GM12865 (cell line): ENCODE measurements around the gene RTN3.

Experiments
- DNase-seq: peaks from one replicate; pipeline ENCODE4 v3.0.0; 2010; ENCODE audit warnings: low read depth
- H3K4me3 ChIP-seq: 2 replicates; pipeline ENCODE4 v1.5.1; 2011; ENCODE audit warnings: mild to moderate bottlenecking, low read depth, low read length, control low read depth
- TF ChIP-seq, protein P1 (sequence below): IDR thresholded peaks from 2 replicates; pipeline ENCODE4 v1.5.1; 2011; ENCODE audit warnings: low read length, control low read depth, low read depth, inconsistent platforms; ENCODE audit not compliant: insufficient read depth; ENCODE audit errors: missing control alignments

Gene RTN3

DNA sequence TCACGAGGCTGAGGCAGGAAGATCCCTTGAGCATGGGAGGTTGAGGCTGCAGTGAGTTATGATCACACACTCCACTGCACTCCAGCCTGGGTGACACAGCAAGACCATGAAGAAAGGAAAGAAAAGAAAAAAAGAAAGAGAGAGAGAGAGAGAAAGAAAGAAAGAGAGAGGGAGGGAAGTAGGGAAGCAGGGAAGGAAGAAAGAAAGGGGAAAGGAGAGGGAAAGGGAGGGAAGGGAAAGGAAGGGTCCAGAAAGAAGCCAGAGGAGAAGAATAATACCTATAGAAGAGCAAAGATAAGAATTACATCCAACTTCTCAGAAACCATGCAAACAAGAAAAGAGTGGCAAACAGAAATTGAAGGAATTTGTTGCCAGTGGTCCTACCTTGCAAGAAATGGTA lies 104.5 kb downstream of the RTN3 start:
- TF ChIP-seq, protein P1, sequence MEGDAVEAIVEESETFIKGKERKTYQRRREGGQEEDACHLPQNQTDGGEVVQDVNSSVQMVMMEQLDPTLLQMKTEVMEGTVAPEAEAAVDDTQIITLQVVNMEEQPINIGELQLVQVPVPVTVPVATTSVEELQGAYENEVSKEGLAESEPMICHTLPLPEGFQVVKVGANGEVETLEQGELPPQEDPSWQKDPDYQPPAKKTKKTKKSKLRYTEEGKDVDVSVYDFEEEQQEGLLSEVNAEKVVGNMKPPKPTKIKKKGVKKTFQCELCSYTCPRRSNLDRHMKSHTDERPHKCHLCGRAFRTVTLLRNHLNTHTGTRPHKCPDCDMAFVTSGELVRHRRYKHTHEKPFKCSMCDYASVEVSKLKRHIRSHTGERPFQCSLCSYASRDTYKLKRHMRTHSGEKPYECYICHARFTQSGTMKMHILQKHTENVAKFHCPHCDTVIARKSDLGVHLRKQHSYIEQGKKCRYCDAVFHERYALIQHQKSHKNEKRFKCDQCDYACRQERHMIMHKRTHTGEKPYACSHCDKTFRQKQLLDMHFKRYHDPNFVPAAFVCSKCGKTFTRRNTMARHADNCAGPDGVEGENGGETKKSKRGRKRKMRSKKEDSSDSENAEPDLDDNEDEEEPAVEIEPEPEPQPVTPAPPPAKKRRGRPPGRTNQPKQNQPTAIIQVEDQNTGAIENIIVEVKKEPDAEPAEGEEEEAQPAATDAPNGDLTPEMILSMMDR, result no peak
- no peak overlapping the region for H3K4me3 ChIP-seq
- no peak for DNase-seq

DNA sequence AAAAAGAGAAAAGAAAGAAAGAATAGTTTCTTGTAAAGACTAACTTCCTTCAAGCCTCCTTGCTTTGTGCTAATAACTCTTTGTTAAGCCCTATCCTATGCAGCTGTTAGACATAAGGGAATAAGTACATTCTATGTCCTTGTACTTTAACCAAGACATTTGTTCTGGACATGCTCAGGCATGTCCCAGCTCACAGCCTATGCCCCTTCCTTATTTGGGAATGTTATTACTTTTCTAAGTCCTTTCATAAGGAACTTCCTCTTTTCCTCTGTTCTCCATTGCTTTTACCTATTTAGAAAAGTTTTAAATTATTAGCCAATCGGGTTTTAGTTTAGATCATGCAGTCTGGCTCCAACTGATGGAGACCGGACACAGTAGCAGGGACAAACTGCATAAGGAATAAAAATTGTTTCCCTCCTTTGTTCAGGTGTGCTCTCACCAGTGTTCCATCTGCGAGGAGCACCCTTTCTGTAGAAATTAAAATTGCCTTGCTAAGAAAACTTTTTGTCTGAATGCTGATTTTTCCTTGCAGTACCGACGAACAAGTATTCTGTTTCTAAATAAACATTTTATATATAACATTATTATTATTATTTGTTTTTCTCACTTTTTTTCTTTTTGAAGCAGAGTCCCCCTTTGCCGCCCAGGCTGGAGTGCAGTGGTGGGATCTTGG lies 110.3 kb downstream of the RTN3 start:
- no peak for DNase-seq
- TF ChIP-seq, protein P1, result no peak
- no peak overlapping the region for H3K4me3 ChIP-seq

DNA sequence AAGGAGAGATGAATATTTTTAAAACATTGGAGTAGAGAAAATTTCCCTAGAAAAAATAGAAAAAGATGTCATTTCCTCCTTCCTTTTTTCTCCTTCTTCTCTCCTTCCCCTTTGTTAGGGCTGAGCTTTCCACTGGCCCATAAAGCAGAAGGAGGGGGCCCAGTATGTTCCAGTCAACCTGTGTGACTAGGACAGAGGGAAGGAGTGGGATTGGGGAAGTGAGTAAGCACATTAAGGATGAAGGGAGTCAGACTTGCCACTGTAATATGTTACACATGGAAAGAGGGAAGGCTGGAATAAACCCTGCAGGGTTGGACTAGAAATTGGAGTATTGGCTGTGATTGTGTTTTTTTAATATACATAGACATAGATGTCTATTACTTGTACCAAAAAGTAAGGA lies 111.9 kb downstream of the RTN3 start:
- DNase-seq, result no peak
- H3K4me3 ChIP-seq, result no peak overlapping the region
- TF ChIP-seq, protein P1, result no peak

DNA sequence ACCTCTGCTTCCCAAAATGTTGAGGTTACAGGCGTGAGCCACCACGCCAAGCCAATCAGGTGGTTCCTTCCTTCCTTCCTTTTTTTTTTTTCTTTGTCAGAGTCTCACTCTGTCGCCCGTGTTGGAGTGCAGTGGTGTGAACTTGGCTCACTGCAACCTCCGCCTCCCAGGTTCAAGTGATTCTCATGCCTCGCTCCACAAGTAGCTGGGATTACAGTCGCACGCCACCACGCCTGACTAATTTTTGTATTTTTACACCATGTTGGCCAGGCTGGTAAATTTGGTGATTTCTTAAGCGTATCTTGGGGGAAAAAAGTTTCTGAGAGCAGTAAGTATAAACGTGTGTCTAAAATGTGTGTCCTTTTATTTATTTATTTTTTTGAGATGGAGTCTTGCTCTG lies 113.8 kb downstream of the RTN3 start:
- H3K4me3 ChIP-seq, result no peak overlapping the region
- DNase-seq, result no peak
- TF ChIP-seq, protein P1, result no peak

DNA sequence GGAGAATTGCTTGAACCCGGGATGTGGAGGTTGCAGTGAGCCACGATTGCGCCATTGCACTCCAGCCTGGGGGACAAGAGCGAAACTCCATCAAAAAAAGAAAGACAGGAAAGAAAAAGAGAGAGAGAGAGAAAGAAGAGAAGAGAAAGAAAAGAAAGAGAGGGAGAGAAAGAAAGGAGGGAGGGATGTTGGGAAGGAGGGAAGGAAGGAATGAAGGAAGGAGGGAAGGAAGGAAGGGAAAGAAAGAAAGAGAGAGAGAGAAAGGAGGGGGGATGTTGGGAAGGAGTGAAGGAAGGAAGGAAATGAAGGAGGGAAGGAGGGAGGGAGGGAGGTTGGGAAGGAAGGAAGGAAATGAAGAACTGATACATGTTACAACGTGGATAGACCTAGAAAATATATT lies 119.6 kb downstream of the RTN3 start:
- no peak overlapping the region for H3K4me3 ChIP-seq
- TF ChIP-seq, protein P1, result no peak
- DNase-seq, result no peak

DNA sequence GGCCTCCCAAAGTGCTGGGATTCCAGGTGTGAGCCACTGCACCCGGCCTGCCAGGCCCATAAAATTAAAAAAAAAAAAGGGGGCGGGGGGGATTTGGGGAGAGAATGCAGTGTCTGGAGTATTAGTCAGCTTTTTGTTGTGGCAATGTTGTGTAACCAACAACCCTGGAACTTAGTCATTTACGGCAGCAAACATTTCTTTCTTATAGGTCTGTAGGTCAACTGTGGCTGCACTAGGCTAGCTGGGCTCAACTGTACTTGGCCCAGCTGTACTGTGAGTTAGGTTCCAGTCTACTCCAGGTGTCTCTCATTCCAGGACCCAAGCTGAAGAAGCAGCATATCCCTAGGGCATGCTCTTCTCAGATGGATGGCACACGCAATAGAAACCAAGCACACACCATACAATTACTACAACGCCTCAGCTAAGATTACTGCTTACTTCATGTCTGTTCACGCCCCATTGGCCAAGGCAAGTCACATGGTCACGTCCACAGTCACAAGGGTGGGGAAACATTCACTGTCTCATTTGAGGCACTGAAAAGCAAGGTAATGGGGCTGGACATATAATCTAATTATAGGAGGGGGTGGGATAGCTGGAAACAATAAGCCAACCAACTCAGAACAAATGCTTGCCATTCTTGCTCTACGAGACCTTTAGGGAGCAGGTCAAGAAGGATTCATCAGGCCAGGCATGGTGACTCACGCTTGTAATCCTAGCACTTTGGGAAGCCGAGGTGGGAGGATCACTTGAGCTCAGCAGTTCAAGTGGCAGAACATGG lies 121.5 kb downstream of the RTN3 start:
- TF ChIP-seq, protein P1, result no peak
- H3K4me3 ChIP-seq, result no peak overlapping the region
- peak; percentile 20 for DNase-seq
